ENCODE measurements around the gene ZW10.

DNA sequence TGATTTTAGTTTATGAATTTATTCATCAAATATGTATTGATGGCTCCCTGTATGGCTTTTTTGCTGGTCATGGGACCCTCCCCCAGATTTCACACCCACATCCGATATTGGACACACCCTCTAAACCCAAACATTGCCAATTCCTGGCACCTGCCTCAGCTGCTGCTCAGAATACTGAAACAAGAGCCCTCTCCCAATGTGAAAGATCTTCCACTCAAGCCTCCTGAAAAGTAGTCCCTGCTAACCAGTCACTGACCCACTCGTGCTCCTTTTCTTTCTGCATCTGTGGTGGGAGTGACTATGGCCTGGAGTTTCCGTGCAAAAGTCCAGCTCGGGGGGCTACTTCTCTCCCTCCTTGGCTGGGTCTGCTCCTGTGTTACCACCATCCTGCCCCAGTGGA, 6.0 kb upstream of the ZW10 start, which contains the start of gene CLDN25:
- TF ChIP-seq CTCF (conservative IDR thresholded peaks at IDR 0.05; ENCODE audit: low read depth in 2 of 2) (no peak), JUNB (IDR thresholded peaks at IDR 0.05; ENCODE audit: unreplicated experiment) (no peak), EZH2phosphoT487 (IDR thresholded peaks at IDR 0.05; ENCODE audit: unreplicated experiment) (no peak), ETS1 (IDR thresholded peaks at IDR 0.05) (no peak), EZH2 (IDR thresholded peaks at IDR 0.05; ENCODE audit: low read depth, unreplicated experiment) (no peak), ZNF114 (CRISPR knock-in tag; IDR thresholded peaks at IDR 0.05) (no peak), CREB1 (CRISPR knock-in tag; IDR thresholded peaks at IDR 0.05; ENCODE audit: low read depth) (no peak), POLR2AphosphoS5 (IDR thresholded peaks at IDR 0.05; ENCODE audit: low read depth) (no peak)
- TF ChIP-seq, protein P1, sequence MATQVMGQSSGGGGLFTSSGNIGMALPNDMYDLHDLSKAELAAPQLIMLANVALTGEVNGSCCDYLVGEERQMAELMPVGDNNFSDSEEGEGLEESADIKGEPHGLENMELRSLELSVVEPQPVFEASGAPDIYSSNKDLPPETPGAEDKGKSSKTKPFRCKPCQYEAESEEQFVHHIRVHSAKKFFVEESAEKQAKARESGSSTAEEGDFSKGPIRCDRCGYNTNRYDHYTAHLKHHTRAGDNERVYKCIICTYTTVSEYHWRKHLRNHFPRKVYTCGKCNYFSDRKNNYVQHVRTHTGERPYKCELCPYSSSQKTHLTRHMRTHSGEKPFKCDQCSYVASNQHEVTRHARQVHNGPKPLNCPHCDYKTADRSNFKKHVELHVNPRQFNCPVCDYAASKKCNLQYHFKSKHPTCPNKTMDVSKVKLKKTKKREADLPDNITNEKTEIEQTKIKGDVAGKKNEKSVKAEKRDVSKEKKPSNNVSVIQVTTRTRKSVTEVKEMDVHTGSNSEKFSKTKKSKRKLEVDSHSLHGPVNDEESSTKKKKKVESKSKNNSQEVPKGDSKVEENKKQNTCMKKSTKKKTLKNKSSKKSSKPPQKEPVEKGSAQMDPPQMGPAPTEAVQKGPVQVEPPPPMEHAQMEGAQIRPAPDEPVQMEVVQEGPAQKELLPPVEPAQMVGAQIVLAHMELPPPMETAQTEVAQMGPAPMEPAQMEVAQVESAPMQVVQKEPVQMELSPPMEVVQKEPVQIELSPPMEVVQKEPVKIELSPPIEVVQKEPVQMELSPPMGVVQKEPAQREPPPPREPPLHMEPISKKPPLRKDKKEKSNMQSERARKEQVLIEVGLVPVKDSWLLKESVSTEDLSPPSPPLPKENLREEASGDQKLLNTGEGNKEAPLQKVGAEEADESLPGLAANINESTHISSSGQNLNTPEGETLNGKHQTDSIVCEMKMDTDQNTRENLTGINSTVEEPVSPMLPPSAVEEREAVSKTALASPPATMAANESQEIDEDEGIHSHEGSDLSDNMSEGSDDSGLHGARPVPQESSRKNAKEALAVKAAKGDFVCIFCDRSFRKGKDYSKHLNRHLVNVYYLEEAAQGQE (IDR thresholded peaks at IDR 0.05; ENCODE audit: unreplicated experiment) = no peak
